ENCODE data around the gene KDM3A. TPM values are rescaled to one million over a fixed set of nuclear protein-coding genes. Genes with fewer than 3 reads are reported as not detected.

The KDM3A gene
- total RNA-seq, 1 donor from 2014 or later, result 73.7 TPM

- H3K4me1 Mint-ChIP-seq (ENCODE audit: low read depth), result peaks cover 9% of the 10 kb centered on the region
- DNase-seq (ENCODE audit: low spot score, unreplicated experiment), result no peak
- H3K4me3 Mint-ChIP-seq (ENCODE audit: low read depth), result no peak overlapping the region
- H3K36me3 Mint-ChIP-seq (ENCODE audit: insufficient read depth), result peaks cover 26% of the 10 kb centered on the region
- no peak overlapping the region for H3K27ac Mint-ChIP-seq
- TF ChIP-seq CTCF (IDR thresholded peaks at IDR 0.05; ENCODE audit: unreplicated experiment), result no peak
- H3K9me3 Mint-ChIP-seq (ENCODE audit: low read depth), result no peaks in the 10 kb centered on the region
- H3K27me3 Mint-ChIP-seq, result no peaks in the 10 kb centered on the region
Measured at GRCh38 chr2:86466306-86466705, 25.1 kb downstream of the KDM3A start.

- H3K4me1 Mint-ChIP-seq (ENCODE audit: low read depth), result peaks cover 9% of the 10 kb centered on the region
- TF ChIP-seq CTCF (IDR thresholded peaks at IDR 0.05; ENCODE audit: unreplicated experiment), result no peak
- no peak for DNase-seq (ENCODE audit: low spot score, unreplicated experiment)
- peaks cover 25% of the 10 kb centered on the region for H3K36me3 Mint-ChIP-seq (ENCODE audit: insufficient read depth)
- no peaks in the 10 kb centered on the region for H3K27me3 Mint-ChIP-seq
- H3K27ac Mint-ChIP-seq, result no peak overlapping the region
- H3K9me3 Mint-ChIP-seq (ENCODE audit: low read depth), result no peaks in the 10 kb centered on the region
- H3K4me3 Mint-ChIP-seq (ENCODE audit: low read depth), result no peak overlapping the region
Measured at GRCh38 chr2:86468162-86469033, 27.2 kb downstream of the KDM3A start.

GRCh38 chr2:86470890-86471289, 29.7 kb downstream of the KDM3A start:
- no peak for TF ChIP-seq CTCF (IDR thresholded peaks at IDR 0.05; ENCODE audit: unreplicated experiment)
- H3K27me3 Mint-ChIP-seq, result no peaks in the 10 kb centered on the region
- H3K4me3 Mint-ChIP-seq (ENCODE audit: low read depth), result no peak overlapping the region
- no peak overlapping the region for H3K27ac Mint-ChIP-seq
- no peaks in the 10 kb centered on the region for H3K9me3 Mint-ChIP-seq (ENCODE audit: low read depth)
- no peak for DNase-seq (ENCODE audit: low spot score, unreplicated experiment)
- no peaks in the 10 kb centered on the region for H3K4me1 Mint-ChIP-seq (ENCODE audit: low read depth)
- peaks cover 22% of the 10 kb centered on the region for H3K36me3 Mint-ChIP-seq (ENCODE audit: insufficient read depth)

GRCh38 chr2:86471637-86472036, 30.5 kb downstream of the KDM3A start:
- no peak for DNase-seq (ENCODE audit: low spot score, unreplicated experiment)
- TF ChIP-seq CTCF (IDR thresholded peaks at IDR 0.05; ENCODE audit: unreplicated experiment), result no peak
- H3K27ac Mint-ChIP-seq, result no peak overlapping the region
- H3K27me3 Mint-ChIP-seq, result no peaks in the 10 kb centered on the region
- no peaks in the 10 kb centered on the region for H3K4me1 Mint-ChIP-seq (ENCODE audit: low read depth)
- H3K36me3 Mint-ChIP-seq (ENCODE audit: insufficient read depth), result peaks cover 21% of the 10 kb centered on the region
- no peak overlapping the region for H3K4me3 Mint-ChIP-seq (ENCODE audit: low read depth)
- H3K9me3 Mint-ChIP-seq (ENCODE audit: low read depth), result no peaks in the 10 kb centered on the region

GRCh38 chr2:86476092-86476491, 34.9 kb downstream of the KDM3A start:
- no peaks in the 10 kb centered on the region for H3K9me3 Mint-ChIP-seq (ENCODE audit: low read depth)
- peaks cover 2% of the 10 kb centered on the region for H3K4me1 Mint-ChIP-seq (ENCODE audit: low read depth)
- H3K27me3 Mint-ChIP-seq, result no peaks in the 10 kb centered on the region
- H3K27ac Mint-ChIP-seq, result no peak overlapping the region
- H3K36me3 Mint-ChIP-seq (ENCODE audit: insufficient read depth), result peaks cover 35% of the 10 kb centered on the region
- no peak overlapping the region for H3K4me3 Mint-ChIP-seq (ENCODE audit: low read depth)
- TF ChIP-seq CTCF (IDR thresholded peaks at IDR 0.05; ENCODE audit: unreplicated experiment), result no peak
- no peak for DNase-seq (ENCODE audit: low spot score, unreplicated experiment)

All from progenitor cell of endocrine pancreas (in vitro differentiated cells).